HG02973 (cell line): ENCODE data around the gene C21orf58.

Source experiments
- ATAC-seq: cut with Tn5 transposase; IDR thresholded peaks from one replicate; pipeline ENCODE4 v1.9.1; 2021; ENCODE audit warnings: moderate library complexity; ENCODE audit not compliant: unreplicated experiment

The C21orf58 gene

GRCh38 chr21:46354518-46354917 is 30.8 kb upstream of the C21orf58 start:
- no peak for ATAC-seq

GRCh38 chr21:46354046-46354445 is 30.4 kb upstream of the C21orf58 start:
- no peak for ATAC-seq

GRCh38 chr21:46352913-46353312 is 29.2 kb upstream of the C21orf58 start:
- ATAC-seq = no peak

- ATAC-seq = no peak
Measured at GRCh38 chr21:46352164-46352515, 28.5 kb upstream of the C21orf58 start.

- no peak for ATAC-seq
Measured at GRCh38 chr21:46351476-46352163, 27.9 kb upstream of the C21orf58 start.

- ATAC-seq = no peak
Measured at GRCh38 chr21:46350981-46351380, 27.3 kb upstream of the C21orf58 start.

- no peak for ATAC-seq
Measured at GRCh38 chr21:46350571-46350970, 26.9 kb upstream of the C21orf58 start.

- no peak for ATAC-seq
Measured at GRCh38 chr21:46349134-46349760, 25.6 kb upstream of the C21orf58 start.

- ATAC-seq = no peak
Measured at GRCh38 chr21:46347791-46348381, 24.2 kb upstream of the C21orf58 start.

- no peak for ATAC-seq
Measured at GRCh38 chr21:46347203-46347550, 23.5 kb upstream of the C21orf58 start.

- ATAC-seq = no peak
Measured at GRCh38 chr21:46346296-46347202, 22.9 kb upstream of the C21orf58 start.

- ATAC-seq = no peak
Measured at GRCh38 chr21:46345861-46346260, 22.2 kb upstream of the C21orf58 start.

GRCh38 chr21:46344219-46344915 is 20.7 kb upstream of the C21orf58 start:
- ATAC-seq = no peak

- no peak for ATAC-seq
Measured at GRCh38 chr21:46340998-46341397, 17.3 kb upstream of the C21orf58 start.

- ATAC-seq = no peak
Measured at GRCh38 chr21:46336603-46337002, 12.9 kb upstream of the C21orf58 start.

GRCh38 chr21:46334351-46335140 is 10.9 kb upstream of the C21orf58 start:
- no peak for ATAC-seq

- no peak for ATAC-seq
Measured at GRCh38 chr21:46329796-46330195, 6.1 kb upstream of the C21orf58 start.

GRCh38 chr21:46328151-46328550 is 4.5 kb upstream of the C21orf58 start:
- no peak for ATAC-seq

GRCh38 chr21:46327711-46328110 is 4.0 kb upstream of the C21orf58 start:
- no peak for ATAC-seq

- ATAC-seq = no peak
Measured at GRCh38 chr21:46326110-46326703, 2.5 kb upstream of the C21orf58 start.
